Ovary (tissue), 3 donors: Measurements from ENCODE around the gene COMMD10.

Source experiments
- POLR2A ChIP-seq: fragments of 450-650 bp; IDR thresholded peaks from one replicate; pipeline ENCODE4 v1.6.1; 2017; ENCODE audit warnings: antibody characterized with exemption, mild to moderate bottlenecking, moderate library complexity
- TF ChIP-seq, protein P1 (sequence below), 3 donors: fragments of 450-650 bp in 2 of 3; fragments of 200-600 bp in 1 of 3; IDR thresholded peaks; one replicate each; pipeline versions ENCODE4 v1.5.1 to v1.8.0; 2016 to 2022; ENCODE audit warnings: antibody characterized with exemption in 3 of 3, mild to moderate bottlenecking in 1 of 3
- donor health status: DM: no; HTN: no; CAD: no.

DNA sequence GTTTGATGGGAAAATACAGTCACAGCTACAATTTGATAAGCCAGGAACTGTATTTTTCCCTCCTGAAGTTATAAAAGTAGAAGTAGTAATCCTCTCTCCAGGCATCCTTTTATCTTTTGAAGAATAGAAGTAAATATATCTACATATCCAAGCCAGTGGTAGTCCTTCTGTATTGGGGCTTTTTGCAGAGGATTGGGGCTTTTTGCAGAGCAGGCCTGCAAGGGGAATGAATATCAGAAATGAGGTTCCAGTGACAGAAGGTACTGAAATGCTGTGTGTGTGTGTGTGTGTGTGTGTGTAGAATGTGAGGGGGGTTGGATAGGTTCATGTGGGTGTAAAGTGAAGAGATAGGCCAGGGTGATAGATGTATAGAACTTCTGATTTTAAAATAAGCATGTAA lies 127.4 kb downstream of the COMMD10 start:
- TF ChIP-seq POLR2A, result no peak
- TF ChIP-seq, protein P1, sequence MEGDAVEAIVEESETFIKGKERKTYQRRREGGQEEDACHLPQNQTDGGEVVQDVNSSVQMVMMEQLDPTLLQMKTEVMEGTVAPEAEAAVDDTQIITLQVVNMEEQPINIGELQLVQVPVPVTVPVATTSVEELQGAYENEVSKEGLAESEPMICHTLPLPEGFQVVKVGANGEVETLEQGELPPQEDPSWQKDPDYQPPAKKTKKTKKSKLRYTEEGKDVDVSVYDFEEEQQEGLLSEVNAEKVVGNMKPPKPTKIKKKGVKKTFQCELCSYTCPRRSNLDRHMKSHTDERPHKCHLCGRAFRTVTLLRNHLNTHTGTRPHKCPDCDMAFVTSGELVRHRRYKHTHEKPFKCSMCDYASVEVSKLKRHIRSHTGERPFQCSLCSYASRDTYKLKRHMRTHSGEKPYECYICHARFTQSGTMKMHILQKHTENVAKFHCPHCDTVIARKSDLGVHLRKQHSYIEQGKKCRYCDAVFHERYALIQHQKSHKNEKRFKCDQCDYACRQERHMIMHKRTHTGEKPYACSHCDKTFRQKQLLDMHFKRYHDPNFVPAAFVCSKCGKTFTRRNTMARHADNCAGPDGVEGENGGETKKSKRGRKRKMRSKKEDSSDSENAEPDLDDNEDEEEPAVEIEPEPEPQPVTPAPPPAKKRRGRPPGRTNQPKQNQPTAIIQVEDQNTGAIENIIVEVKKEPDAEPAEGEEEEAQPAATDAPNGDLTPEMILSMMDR (IDR thresholded peaks at IDR 0.05), result no peak
